Measurements from ENCODE around the gene COLEC12. TPM values are rescaled to one million over a fixed set of nuclear protein-coding genes. Genes with fewer than 3 reads are reported as not detected.
"Not testable (repeated sequence)": the region's sequence is repeated elsewhere in the genome, so short reads cannot be mapped to it uniquely, and the experiment has no call there.

COLEC12 gene
- total and polyA plus RNA-seq, 9 donors, result 0.78 to 20.7 (median 5.9) TPM

DNA sequence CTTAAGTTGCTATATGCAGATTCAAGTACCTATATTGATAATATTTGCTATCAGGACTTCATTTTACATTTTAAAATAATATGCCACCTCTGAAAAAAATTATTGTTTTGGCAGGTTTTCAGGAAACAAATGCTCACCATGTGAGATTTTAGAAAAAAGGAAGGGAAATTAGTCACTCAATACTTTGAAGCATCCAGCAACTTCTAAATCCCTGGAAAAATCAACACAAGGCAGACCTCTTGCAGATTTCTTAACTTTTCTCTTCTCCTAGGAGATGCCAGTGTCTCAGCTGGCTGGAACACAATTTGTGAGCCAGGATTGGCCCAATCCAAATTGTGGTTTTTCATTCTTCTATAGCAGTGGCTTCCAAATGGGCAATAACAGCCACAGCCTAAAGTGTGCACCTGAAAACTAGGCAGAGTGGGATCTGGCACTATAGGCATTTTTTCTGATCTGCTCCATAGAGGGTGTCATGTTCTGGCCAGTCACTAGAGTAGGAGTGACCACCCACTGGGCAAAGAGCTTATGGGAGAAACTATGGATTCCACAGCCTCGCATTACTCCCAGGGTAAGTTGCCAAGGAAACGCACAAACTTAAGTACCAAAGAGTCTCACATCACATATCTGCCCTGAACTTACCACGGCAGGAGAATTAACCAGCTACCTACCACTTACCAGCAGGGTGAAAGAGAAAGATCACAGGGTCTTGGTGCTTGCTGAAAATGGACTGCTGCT is 204.6 kb downstream of the COLEC12 start:
- Histone ChIP-seq H3K27me3 (no peaks in the 10 kb centered on the region), H3K4me1 (ENCODE audit: insufficient read depth) (no peaks in the 10 kb centered on the region), H3K9me3 (no peaks in the 10 kb centered on the region), H3K4me3 (no peak overlapping the region), H3K27ac (no peak overlapping the region), H3K36me3 (no peaks in the 10 kb centered on the region)
- no peak for TF ChIP-seq EP300 (IDR thresholded peaks at IDR 0.05)
- TF ChIP-seq POLR2A (IDR thresholded peaks at IDR 0.05), result no peak
- TF ChIP-seq, protein P1, sequence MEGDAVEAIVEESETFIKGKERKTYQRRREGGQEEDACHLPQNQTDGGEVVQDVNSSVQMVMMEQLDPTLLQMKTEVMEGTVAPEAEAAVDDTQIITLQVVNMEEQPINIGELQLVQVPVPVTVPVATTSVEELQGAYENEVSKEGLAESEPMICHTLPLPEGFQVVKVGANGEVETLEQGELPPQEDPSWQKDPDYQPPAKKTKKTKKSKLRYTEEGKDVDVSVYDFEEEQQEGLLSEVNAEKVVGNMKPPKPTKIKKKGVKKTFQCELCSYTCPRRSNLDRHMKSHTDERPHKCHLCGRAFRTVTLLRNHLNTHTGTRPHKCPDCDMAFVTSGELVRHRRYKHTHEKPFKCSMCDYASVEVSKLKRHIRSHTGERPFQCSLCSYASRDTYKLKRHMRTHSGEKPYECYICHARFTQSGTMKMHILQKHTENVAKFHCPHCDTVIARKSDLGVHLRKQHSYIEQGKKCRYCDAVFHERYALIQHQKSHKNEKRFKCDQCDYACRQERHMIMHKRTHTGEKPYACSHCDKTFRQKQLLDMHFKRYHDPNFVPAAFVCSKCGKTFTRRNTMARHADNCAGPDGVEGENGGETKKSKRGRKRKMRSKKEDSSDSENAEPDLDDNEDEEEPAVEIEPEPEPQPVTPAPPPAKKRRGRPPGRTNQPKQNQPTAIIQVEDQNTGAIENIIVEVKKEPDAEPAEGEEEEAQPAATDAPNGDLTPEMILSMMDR (IDR thresholded peaks at IDR 0.05), result no peak
- intact Hi-C loops (cut with DNase I), result loop anchor here in 1 of 4 donors (5.0 kb wide), 1 partner anchor 316 kb away; no protein-coding TSS in a partner anchor
- 69 to 79% (median 77%) methylated on average over 3 of the region's 3 CpGs for WGBS, 3 donors
- no peak for DNase-seq

DNA sequence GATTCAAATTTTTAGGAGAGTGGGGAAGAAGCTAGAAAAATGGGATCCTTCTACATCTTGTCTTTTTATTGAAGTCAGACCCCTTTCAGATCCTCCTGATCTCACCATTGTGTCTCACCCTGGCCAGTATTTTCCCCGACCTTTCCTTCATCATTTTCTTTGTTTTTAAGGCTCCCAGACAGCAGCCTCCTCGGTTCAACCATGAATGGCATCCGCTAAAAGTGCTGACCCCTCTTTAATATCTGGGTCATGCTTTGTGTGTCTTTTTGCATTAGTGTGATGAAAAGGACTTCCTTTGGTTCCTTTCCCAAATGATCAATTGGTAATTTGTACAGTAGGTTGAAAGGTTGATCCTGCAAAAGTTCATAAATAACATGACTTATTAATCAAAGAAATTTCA is 205.9 kb downstream of the COLEC12 start:
- no peak for DNase-seq
- Histone ChIP-seq H3K36me3 (no peaks in the 10 kb centered on the region), H3K9me3 (no peaks in the 10 kb centered on the region), H3K27ac (no peak overlapping the region), H3K27me3 (no peaks in the 10 kb centered on the region), H3K4me3 (no peak overlapping the region), H3K4me1 (ENCODE audit: insufficient read depth) (no peaks in the 10 kb centered on the region)
- WGBS, 3 donors, result 90 to 92% (median 91%) methylated on average over 3 of the region's 3 CpGs
- intact Hi-C loops (cut with DNase I), result loop anchor here in 1 of 4 donors (5.0 kb wide), 1 partner anchor 323 kb away; no protein-coding TSS in a partner anchor
- TF ChIP-seq EP300 (IDR thresholded peaks at IDR 0.05) (no peak), POLR2A (IDR thresholded peaks at IDR 0.05) (no peak)
- TF ChIP-seq, protein P1 (IDR thresholded peaks at IDR 0.05), result no peak

DNA sequence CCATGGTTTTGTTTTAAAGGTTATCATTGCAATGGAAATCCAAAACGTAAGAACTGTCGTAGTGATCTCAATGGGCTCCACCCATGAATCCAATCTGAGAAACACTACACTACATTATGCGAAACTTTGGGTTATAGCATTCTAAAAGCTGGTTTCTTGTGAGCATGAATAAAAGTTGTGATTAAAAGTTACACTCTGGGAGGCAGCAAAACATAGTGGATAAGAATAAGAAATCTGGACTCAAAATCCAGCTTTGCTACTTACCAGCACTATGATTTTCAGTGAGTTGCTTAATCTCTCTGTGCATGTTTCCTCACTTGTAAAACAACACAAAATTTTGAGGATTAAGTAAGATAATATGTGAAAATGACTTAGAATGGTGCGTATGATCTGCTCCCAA is 207.0 kb downstream of the COLEC12 start:
- Histone ChIP-seq H3K27me3 (no peaks in the 10 kb centered on the region), H3K4me1 (ENCODE audit: insufficient read depth) (no peaks in the 10 kb centered on the region), H3K27ac (no peak overlapping the region), H3K4me3 (no peak overlapping the region), H3K36me3 (no peaks in the 10 kb centered on the region), H3K9me3 (no peaks in the 10 kb centered on the region)
- no peak for TF ChIP-seq EP300 (IDR thresholded peaks at IDR 0.05)
- TF ChIP-seq, protein P1 (IDR thresholded peaks at IDR 0.05), result peak in 1 of 3 donors; percentile 15
- TF ChIP-seq POLR2A (IDR thresholded peaks at IDR 0.05), result no peak
- DNase-seq, result no peak
- intact Hi-C loops (cut with DNase I), result loop anchor here in 1 of 4 donors (5.0 kb wide), 1 partner anchor 324 kb away; no protein-coding TSS in a partner anchor
- WGBS, 3 donors, result 68 to 74% (median 72%) methylated on average over 4 of the region's 4 CpGs

DNA sequence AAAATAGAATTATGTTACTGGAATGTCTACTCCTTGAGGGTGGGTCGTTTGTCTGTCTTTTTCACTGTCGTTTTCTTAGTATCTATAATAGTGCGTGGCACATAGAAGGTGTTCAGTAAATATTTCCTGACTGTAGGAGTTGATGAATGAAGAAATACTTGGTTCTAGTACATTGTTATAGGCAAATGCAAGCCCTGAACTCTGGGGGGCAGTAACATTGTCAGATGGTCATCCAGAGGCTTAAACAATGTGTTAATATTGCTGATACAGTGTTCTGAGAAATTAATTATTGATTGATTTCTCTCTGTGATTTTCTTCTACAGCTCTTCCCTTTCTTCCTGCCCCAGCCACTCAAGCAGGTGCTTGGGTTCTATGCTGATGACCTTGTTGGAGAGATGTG is 208.2 kb downstream of the COLEC12 start:
- no peak for DNase-seq
- Histone ChIP-seq H3K27me3 (no peaks in the 10 kb centered on the region), H3K4me3 (no peak overlapping the region), H3K9me3 (no peaks in the 10 kb centered on the region), H3K4me1 (ENCODE audit: insufficient read depth) (no peaks in the 10 kb centered on the region), H3K36me3 (no peaks in the 10 kb centered on the region), H3K27ac (no peak overlapping the region)
- TF ChIP-seq POLR2A (IDR thresholded peaks at IDR 0.05) (no peak), EP300 (IDR thresholded peaks at IDR 0.05) (no peak)
- TF ChIP-seq, protein P1 (IDR thresholded peaks at IDR 0.05), result no peak
- WGBS, 3 donors, result 58 to 70% (median 60%) methylated on average over 3 of the region's 3 CpGs
- intact Hi-C loops (cut with DNase I), result loop anchor here in 1 of 4 donors (5.0 kb wide), 1 partner anchor 325 kb away; no protein-coding TSS in a partner anchor

DNA sequence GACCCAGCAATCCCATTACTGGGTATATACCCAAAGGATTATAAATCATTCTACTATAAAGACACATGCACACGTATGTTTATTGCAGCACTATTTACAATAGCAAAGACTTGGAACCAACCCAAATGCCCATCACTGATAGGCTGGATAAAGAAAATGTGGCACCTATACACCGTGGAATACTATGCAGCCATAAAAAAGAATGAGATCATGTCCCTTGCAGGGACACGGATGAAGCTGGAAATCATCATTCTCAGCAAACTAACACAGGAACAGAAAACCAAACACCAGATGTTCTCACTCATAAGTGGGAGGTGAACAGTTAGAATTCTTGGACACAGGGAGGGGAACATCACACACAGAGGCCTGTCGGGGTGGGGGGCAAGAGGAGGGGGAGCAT is 210.5 kb downstream of the COLEC12 start:
- intact Hi-C loops (cut with DNase I), result loop anchor here in 2 of 4 donors (5.0 to 10.0 kb wide), 2 partner anchors 325 to 327 kb away; no protein-coding TSS in a partner anchor
- WGBS, 3 donors, result 39 to 48% (median 46%) methylated on average over 4 of the region's 4 CpGs

More for the DNA sequence above, 210.5 kb downstream of the COLEC12 start:
- not testable (repeated sequence) for H3K27me3 ChIP-seq; H3K27ac ChIP-seq; H3K4me3 ChIP-seq; H3K36me3 ChIP-seq; H3K9me3 ChIP-seq; DNase-seq; H3K4me1 ChIP-seq (ENCODE audit: insufficient read depth)
